ENCODE results near the gene S100A11.

Gene S100A11

DNA sequence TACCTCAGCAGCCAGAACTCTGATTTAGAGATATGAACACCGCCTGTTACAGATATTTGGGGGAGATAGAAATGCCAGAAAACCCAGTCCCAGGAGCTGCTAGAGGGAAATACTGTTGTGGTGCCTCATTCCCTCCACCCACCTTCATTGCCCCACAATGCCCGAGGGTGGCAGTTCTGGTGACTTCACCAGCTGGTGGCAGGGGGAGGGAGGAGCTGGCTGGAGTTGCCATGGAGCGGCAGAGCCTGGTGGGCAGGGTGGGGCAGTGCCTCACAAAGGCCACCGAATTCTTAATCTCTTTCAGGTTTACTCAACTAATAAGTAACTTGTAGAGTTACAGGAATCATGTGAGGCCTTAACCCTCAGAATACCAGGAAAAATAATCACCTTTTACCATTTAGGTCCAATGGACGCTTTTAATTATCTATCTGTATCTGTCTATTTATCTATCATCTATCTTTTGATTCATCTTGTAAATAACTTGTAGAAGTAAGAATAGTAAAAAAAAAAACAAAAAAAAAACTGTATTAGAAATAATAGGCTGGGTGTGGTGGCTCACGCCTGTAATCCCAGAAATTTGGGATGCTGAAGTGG, 11.7 kb upstream of the S100A11 start:
- H3K4me1 Mint-ChIP-seq: peaks cover 17% of the 10 kb centered on the region
- no peaks in the 10 kb centered on the region for H3K9me3 Mint-ChIP-seq
- peaks cover 4% of the 10 kb centered on the region for H3K27me3 Mint-ChIP-seq
- peak overlapping the region; percentile 97 to 99 for H3K27ac Mint-ChIP-seq
- H3K4me3 Mint-ChIP-seq: peak overlapping the region; percentile 87 to 93
- peak in 1 of 2 donors; percentile 75 for DNase-seq
- ATAC-seq: peak; percentile 60

DNA sequence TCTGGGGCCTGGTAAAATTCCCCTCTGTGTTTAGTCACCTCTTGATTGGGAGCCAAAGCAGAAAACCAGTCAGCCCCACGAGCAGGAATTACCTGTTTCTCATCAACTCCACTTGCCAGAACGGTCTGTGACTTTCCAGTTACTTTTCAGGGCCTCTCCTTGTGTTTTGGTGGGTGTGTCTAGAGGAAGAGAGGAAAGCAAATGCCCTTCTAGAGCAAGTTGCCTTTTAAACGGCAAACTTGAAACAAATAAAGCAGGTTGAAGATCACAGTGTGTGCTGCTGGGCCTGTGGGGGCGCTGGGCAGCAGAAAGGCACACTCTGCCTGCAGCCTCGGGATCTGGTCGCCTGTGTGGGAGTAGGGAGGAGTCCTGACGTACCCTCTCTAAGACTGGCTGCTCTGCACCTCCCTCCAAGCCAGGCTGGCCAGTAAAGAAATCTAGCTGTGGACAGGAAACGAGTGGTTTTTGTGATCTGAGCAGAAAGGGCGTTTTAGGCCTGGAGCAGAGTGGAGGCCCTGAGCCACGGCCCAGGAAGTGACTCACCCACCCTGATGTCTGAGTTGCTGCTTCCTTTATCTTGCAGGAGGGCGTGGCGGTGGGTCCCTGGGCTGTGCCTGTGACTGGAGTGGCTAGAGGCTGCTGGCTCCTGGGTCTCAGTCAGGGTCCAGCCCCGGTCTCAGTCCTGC, 11.1 kb upstream of the S100A11 start:
- Mint-ChIP-seq H3K9me3 (no peaks in the 10 kb centered on the region), H3K27me3 (no peaks in the 10 kb centered on the region), H3K27ac (peak overlapping the region; percentile 97 to 99), H3K4me3 (peak overlapping the region; percentile 87 to 93), H3K4me1 (peaks cover 17% of the 10 kb centered on the region)
- DNase-seq (peak; percentile 86 to 94), ATAC-seq (peak; percentile 95)

DNA sequence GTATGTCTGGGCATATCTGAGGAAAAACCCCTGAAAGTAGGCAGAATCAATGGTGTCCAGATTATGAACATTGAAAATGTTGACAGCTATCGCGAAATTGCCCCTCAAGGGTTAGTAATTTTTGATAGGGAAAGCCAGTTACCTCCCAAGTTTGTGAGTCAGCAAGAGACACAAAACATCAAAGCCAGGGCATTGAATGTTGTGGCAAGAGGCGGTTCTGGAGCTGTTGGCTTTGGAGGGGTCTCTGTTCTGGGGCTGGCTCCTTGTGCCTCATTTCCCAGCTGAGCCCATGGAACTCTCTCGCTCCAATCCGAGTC, 10.6 kb upstream of the S100A11 start:
- no peaks in the 10 kb centered on the region for H3K27me3 Mint-ChIP-seq

DNA sequence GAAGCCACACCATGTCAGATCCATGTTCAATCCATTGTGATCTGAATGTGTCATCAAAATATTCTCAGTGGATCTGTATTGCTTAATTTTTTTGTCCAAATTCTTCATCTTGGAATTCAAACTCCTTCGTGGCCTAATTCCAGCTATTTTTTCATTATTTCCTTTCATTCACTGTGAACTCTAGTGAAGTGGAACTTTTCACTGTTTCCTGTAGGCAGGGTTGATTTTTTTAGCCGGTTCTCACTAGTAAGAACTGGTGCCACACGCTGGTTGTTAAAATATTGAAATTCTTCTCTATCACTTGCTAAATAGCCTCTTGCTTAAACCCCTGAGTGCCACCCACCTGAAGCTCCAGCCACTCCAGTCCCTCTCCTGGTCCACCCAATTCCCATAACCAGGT, 7.6 kb upstream of the S100A11 start:
- Mint-ChIP-seq H3K4me1 (peaks cover 17% of the 10 kb centered on the region), H3K9me3 (no peaks in the 10 kb centered on the region), H3K27ac (no peak overlapping the region), H3K4me3 (no peak overlapping the region), H3K27me3 (no peaks in the 10 kb centered on the region)
- ATAC-seq (no peak), DNase-seq (no peak)

More for the DNA sequence above, 10.6 kb upstream of the S100A11 start:
- H3K9me3 Mint-ChIP-seq: no peaks in the 10 kb centered on the region
- DNase-seq (no peak), ATAC-seq (no peak)
- H3K4me1 Mint-ChIP-seq: peaks cover 17% of the 10 kb centered on the region
- H3K4me3 Mint-ChIP-seq: peak overlapping the region; percentile 87 to 93
- peak overlapping the region; percentile 97 to 99 for H3K27ac Mint-ChIP-seq

DNA sequence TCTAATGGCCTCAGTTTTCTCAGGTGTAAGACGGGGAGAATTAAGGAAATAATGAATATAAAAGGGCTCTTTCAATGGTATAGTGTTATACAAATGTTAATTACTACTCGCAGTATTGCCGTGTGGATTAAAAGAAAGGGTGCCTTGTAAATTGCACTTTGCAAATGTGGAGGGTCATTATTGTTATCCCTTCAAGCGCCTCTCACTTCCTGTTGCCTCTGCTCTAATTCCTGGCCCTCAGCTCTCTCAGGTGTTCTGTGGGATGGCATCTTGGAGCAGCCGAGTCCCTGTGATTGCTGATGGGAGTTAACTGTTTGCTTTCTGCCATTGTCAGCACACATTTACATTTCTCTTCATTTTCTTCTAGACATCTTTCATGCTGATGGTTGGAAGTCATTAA, 7.1 kb upstream of the S100A11 start:
- Mint-ChIP-seq H3K4me1 (peaks cover 17% of the 10 kb centered on the region), H3K27ac (no peak overlapping the region), H3K27me3 (no peaks in the 10 kb centered on the region), H3K4me3 (no peak overlapping the region), H3K9me3 (no peaks in the 10 kb centered on the region)
- no peak for ATAC-seq
- DNase-seq: no peak

DNA sequence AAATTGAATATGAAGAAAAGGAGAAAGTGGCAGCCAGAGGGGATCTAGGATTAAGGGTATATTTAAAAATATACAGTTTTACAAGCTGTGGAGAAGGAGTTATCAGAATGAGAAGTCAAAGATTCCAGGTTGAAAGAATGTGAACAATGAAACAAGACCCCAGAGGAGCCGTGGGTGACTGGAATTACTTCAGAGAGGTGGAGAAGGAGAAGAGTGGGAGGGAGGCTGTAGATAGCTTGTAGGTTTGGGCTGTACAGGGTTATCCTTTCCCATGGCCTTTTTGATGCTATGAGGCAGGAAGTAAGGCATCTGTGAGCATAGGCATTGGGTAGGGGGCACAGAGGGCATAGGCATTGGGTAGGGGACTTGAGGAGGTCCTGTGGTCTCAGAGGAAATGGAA, 5.2 kb upstream of the S100A11 start:
- Mint-ChIP-seq H3K4me1 (no peaks in the 10 kb centered on the region), H3K9me3 (no peaks in the 10 kb centered on the region), H3K27me3 (no peaks in the 10 kb centered on the region), H3K4me3 (no peak overlapping the region), H3K27ac (no peak overlapping the region)
- no peak for DNase-seq
- ATAC-seq: no peak

DNA sequence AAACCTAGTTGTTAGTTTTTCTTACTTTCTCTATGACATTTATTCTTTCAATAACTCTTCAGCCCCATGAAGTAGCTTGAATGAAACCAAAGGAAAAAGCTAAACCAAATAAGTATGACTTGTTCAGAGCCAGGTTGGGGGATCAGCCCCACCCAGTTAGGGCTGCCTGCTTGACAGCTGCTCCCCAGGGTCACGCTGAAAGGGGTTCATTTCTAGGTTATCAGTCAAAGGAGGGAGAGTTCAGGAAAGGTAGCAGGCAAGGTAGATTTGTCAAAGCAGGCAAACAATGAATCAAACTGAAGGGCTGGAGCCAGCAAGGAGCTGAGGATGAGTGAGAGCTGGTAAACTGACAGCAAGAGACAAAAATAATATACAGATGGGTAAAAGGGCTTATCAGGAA, 3.1 kb upstream of the S100A11 start:
- Mint-ChIP-seq H3K4me3 (no peak overlapping the region), H3K9me3 (no peaks in the 10 kb centered on the region), H3K4me1 (peaks cover 8% of the 10 kb centered on the region), H3K27me3 (no peaks in the 10 kb centered on the region), H3K27ac (no peak overlapping the region)
- ATAC-seq (no peak), DNase-seq (no peak)

DNA sequence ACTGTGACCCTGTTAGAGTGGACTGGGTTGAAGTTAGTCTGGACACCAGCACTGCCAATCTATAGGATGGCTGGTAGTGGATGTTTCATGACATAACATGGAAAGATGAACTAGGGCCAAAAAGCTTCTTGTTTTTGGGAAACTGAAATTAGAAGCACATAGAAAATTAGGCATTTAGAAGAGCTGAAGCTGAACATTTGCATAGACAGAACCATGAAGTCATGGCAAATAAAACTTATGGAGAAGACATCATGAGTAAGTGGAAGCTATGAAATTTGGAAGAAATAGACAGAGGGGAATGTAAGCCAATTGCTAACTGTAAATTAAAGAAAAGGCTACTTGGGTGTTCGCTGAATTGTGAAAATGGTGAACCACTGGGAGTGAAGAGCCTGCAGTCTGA, 2.7 kb upstream of the S100A11 start:
- Mint-ChIP-seq H3K4me3 (no peak overlapping the region), H3K9me3 (no peaks in the 10 kb centered on the region), H3K4me1 (peaks cover 11% of the 10 kb centered on the region), H3K27me3 (no peaks in the 10 kb centered on the region), H3K27ac (no peak overlapping the region)
- no peak for ATAC-seq
- no peak for DNase-seq

DNA sequence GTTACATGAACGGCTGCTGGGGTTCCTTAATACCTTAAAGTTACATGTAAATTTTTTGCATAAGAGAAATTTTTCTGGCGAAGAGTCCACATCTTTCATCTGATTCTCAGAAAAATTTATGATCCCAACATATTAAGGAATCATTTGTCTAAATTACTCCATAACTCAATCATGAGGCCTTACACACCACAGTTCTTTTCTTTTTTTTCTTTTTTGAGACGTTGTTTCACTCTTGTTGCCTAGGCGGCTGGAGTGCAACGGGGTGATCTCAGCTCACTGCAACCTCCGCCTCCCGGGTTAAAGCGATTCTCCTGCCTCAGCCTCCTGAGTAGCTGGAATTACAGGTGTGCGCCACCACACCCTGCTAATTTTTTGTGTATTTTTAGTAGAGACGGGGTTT, 2.1 kb upstream of the S100A11 start:
- no peaks in the 10 kb centered on the region for H3K27me3 Mint-ChIP-seq
- no peaks in the 10 kb centered on the region for H3K9me3 Mint-ChIP-seq
- no peak for DNase-seq
- H3K4me1 Mint-ChIP-seq: peaks cover 17% of the 10 kb centered on the region
- no peak for ATAC-seq
- no peak overlapping the region for H3K27ac Mint-ChIP-seq
- H3K4me3 Mint-ChIP-seq: no peak overlapping the region

DNA sequence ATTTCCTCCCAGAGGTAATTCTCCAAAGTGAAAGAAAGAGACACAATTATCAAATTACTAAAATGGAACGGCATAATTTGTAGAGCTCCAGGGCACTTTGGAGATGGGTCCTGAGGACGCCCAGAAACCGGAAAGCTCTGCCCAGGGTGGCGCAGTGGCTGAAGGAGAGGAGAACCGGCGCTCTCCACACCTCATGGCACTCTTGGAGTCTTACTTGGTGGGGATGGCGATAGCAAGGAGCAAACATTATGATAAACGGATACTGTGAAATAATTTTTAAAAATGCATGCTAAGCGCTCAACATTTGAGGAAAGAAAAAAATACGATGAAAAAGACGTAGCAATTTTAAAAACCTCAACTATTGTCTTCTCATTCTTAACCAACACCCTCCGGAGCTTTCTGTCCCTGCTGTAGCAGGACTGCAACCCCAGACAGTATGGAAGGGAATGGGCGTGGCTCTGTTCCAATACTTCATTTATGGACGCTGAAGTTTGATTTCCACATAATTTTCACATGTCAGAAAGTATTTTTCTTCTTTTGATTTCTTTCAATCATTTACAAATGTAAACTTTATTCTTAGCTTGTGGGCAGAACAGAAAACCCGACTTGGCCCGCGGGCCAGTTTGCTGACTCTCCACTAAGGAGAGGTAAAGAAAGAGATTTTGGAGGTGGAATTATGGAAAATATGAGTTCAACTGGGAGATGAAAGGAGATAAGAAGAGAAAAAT, 1.1 kb downstream of the S100A11 start:
- Mint-ChIP-seq H3K4me3 (peak overlapping the region; percentile 89 to 95), H3K27me3 (no peaks in the 10 kb centered on the region), H3K9me3 (peaks cover 0 to 2% of the 10 kb centered on the region in 2 donors), H3K4me1 (peaks cover 27% of the 10 kb centered on the region), H3K27ac (peak overlapping the region; percentile 98 to 99)
- ATAC-seq: no peak
- DNase-seq: no peak

DNA sequence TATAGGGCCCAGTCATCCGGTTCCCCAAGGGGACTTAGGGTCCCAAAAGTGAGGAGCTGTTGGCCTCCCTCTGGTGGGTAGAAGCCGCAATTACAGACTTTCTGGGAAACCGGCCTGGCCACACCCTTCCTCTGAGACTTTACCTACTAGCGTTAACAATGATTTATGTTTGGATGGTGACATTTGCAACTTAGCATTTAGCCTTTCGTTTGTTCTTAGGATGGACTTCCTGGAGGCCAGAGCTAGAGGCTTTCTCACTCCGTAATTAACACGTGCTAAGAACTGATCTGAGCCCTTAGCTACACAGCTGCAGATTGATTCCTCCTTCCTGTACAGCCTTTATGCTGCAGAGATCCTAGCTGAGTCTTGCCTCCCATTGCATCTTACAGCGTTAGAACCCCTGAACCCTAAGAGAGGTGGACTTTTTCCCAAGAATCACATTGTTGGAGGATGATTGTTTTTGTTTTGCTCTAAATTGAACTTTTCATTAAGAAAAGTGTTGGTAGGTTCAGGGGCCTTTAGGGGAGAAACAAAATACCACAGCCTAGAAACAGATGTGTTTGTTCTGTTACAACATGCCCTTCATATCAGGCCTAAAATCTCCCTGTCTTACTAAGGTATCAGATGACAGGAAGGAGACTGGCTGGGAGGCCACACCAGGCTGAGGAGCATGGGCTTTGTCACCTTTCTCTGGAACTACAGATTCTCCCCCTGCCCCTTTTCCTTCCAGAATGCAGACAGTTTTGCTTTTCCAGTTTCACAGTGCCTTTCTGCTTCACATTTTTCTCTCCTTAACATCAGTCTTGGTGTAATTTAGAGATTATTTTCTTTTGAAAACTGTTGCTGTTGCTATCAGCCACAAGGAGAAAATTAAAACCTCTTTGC, 1.9 kb downstream of the S100A11 start:
- H3K4me3 Mint-ChIP-seq: peak overlapping the region; percentile 89 to 95
- no peaks in the 10 kb centered on the region for H3K27me3 Mint-ChIP-seq
- ATAC-seq (peak; percentile 77), DNase-seq (peak; percentile 74 to 79)
- H3K27ac Mint-ChIP-seq: peak overlapping the region; percentile 98 to 99
- H3K9me3 Mint-ChIP-seq: peaks cover 0 to 5% of the 10 kb centered on the region in 2 donors
- peaks cover 31% of the 10 kb centered on the region for H3K4me1 Mint-ChIP-seq

DNA sequence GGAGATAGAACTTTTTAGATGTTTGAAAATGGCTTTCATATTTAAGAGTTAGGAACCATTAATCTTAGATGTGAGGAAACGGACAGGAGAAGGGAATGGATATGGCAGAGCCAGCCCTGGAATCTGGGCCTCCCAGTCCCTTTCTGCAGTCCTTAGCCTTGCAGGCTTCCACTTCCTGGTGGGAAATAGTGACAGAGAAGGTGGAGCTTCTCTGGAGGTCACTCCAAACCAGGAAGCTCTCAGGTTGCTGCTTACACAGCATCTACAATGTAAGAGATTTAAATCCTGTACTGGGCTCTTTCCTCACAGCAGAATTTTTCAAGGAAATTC, 2.5 kb downstream of the S100A11 start:
- DNase-seq (no peak), ATAC-seq (no peak)
- Mint-ChIP-seq H3K4me1 (peaks cover 37% of the 10 kb centered on the region), H3K27me3 (no peaks in the 10 kb centered on the region), H3K27ac (peak overlapping the region; percentile 66 to 99), H3K9me3 (peaks cover 2 to 7% of the 10 kb centered on the region in 2 donors), H3K4me3 (peak overlapping the region; percentile 89 to 95)

DNA sequence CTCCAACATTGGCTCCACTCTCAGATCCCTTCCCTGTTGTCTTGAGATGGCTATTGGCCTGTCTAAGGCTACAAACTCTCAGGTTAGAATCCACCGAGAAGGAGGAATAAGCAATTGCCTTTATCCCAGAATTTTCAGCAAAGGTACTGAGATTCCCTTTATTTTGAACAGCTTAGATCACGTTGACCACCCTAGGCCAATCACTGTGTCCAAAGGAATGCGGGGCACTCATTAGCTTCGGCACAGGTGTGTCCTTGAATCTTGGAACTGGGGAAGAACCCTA, 6.9 kb downstream of the S100A11 start:
- no peak for ATAC-seq
- Mint-ChIP-seq H3K9me3 (peaks cover 13 to 16% of the 10 kb centered on the region in 2 donors), H3K27me3 (no peaks in the 10 kb centered on the region), H3K4me1 (peaks cover 39% of the 10 kb centered on the region), H3K27ac (no peak overlapping the region), H3K4me3 (no peak overlapping the region)
- DNase-seq: no peak

DNA sequence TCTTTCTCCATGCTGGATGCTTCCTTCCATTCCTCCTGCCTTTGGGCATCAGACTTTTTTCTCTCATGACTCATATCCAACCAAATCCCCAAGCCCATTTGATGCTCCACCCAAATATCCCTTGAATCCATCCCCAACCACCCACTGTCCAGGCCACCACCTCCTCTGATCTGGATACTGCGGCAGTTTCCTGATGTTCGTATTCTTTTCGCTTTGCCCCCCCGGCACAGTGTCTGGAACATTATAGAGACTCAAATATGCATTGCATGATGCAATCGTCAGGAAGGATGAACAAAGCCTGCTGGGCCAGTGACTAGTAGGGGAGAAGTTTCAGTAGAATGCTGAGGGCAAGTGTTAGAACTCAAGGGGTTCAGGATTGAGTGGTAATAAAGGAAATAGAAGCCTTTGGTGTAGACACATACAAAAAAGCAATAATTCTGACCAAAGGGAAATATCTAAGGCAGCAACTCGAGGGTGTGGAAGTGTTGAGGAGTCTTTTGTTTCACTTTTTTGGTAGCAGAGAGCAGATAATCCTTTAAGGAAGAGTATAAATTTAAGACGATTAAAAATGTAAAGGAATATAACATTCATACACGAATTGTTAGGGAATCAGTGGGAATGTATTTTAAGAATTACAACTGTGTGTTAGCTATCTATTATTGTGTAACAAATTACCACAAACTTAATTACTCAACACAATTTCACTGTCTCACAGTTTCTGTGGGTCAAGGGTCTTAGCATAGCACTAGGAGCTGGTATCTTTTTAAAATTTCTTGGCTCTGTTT, 7.5 kb downstream of the S100A11 start:
- H3K4me1 Mint-ChIP-seq: peaks cover 34% of the 10 kb centered on the region
- H3K9me3 Mint-ChIP-seq: peaks cover 13 to 16% of the 10 kb centered on the region in 2 donors
- peak overlapping the region; percentile 97 for H3K27ac Mint-ChIP-seq
- ATAC-seq (peak; percentile 90), DNase-seq (peak; percentile 35 to 52)
- peak overlapping the region; percentile 30 to 38 for H3K4me3 Mint-ChIP-seq
- no peaks in the 10 kb centered on the region for H3K27me3 Mint-ChIP-seq

DNA sequence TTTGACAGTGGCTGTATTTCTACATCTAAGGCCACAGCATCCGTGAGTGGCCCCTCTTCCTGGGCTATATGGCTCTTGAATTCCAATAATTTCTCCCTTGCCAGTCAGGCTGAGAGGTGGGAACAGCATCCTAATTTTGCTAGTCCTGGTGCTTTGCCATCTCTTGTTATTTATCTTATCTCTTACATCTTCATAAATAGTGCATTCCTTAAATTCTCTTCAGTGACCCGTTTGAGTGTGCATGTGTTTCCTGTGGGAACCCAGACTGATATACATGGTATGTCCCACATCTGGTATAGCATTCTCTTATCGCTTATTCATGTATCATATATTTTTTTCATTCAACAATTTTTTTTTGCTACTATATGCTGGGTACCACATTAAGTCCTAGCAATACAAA, 9.9 kb downstream of the S100A11 start:
- peaks cover 13 to 16% of the 10 kb centered on the region in 2 donors for H3K9me3 Mint-ChIP-seq
- DNase-seq (no peak), ATAC-seq (no peak)
- no peaks in the 10 kb centered on the region for H3K27me3 Mint-ChIP-seq
- peaks cover 23% of the 10 kb centered on the region for H3K4me1 Mint-ChIP-seq
- peak overlapping the region in 1 of 2 donors; percentile 7 for H3K27ac Mint-ChIP-seq
- H3K4me3 Mint-ChIP-seq: no peak overlapping the region

All from stimulated activated naive CD8-positive, alpha-beta T cell treated with anti-CD3 and anti-CD28 coated beads, Interleukin-15, amount 100 ng/mL, for 72 hours (primary cell).